ENCODE measurements around the gene CCDC57.

Gene CCDC57

GRCh38 chr17:82054351-82055022, 158.2 kb downstream of the CCDC57 start:
- no peak overlapping the region for H3K9ac ChIP-seq (ENCODE audit: low read length)
- peaks cover 73% of the 10 kb centered on the region for H3K36me3 ChIP-seq (ENCODE audit: control insufficient read depth, insufficient read depth, low read length)
- no peak overlapping the region for H3K27ac ChIP-seq (ENCODE audit: low read depth, low read length)
- no peak overlapping the region; the same call in 1 of the 2 replicates for H3K4me3 ChIP-seq (ENCODE audit: low read depth, low read length)
- H3K27me3 ChIP-seq (ENCODE audit: control insufficient read depth, insufficient read depth, low read length): no peaks in the 10 kb centered on the region
- no peaks in the 10 kb centered on the region for H3K9me3 ChIP-seq (ENCODE audit: control insufficient read depth, insufficient read depth, low read depth, low read length)
- H3K4me1 ChIP-seq (ENCODE audit: control insufficient read depth, insufficient read depth, low read length): peaks cover 9% of the 10 kb centered on the region

GRCh38 chr17:82053556-82054263, 158.9 kb downstream of the CCDC57 start:
- Histone ChIP-seq H3K4me3 (ENCODE audit: low read depth, low read length) (peak overlapping the region; percentile 3; the same call in 1 of the 2 replicates), H3K27ac (ENCODE audit: low read depth, low read length) (no peak overlapping the region), H3K36me3 (ENCODE audit: control insufficient read depth, insufficient read depth, low read length) (peaks cover 73% of the 10 kb centered on the region)

GRCh38 chr17:82053130-82053529, 159.5 kb downstream of the CCDC57 start:
- H3K36me3 ChIP-seq (ENCODE audit: control insufficient read depth, insufficient read depth, low read length): peaks cover 73% of the 10 kb centered on the region
- H3K9me3 ChIP-seq (ENCODE audit: control insufficient read depth, insufficient read depth, low read depth, low read length): no peaks in the 10 kb centered on the region
- H3K27ac ChIP-seq (ENCODE audit: low read depth, low read length): no peak overlapping the region
- peak overlapping the region; percentile 99; the same call in 1 of the 2 replicates for H3K4me3 ChIP-seq (ENCODE audit: low read depth, low read length)
- no peak overlapping the region for H3K9ac ChIP-seq (ENCODE audit: low read length)
- H3K4me1 ChIP-seq (ENCODE audit: control insufficient read depth, insufficient read depth, low read length): peaks cover 9% of the 10 kb centered on the region
- H3K27me3 ChIP-seq (ENCODE audit: control insufficient read depth, insufficient read depth, low read length): no peaks in the 10 kb centered on the region

More at GRCh38 chr17:82053556-82054263, 158.9 kb downstream of the CCDC57 start:
- Histone ChIP-seq H3K4me1 (ENCODE audit: control insufficient read depth, insufficient read depth, low read length) (peaks cover 9% of the 10 kb centered on the region), H3K9ac (ENCODE audit: low read length) (no peak overlapping the region), H3K9me3 (ENCODE audit: control insufficient read depth, insufficient read depth, low read depth, low read length) (no peaks in the 10 kb centered on the region), H3K27me3 (ENCODE audit: control insufficient read depth, insufficient read depth, low read length) (no peaks in the 10 kb centered on the region)

GRCh38 chr17:82052638-82053059, 160.0 kb downstream of the CCDC57 start:
- Histone ChIP-seq H3K9me3 (ENCODE audit: control insufficient read depth, insufficient read depth, low read depth, low read length) (no peaks in the 10 kb centered on the region), H3K4me1 (ENCODE audit: control insufficient read depth, insufficient read depth, low read length) (peaks cover 9% of the 10 kb centered on the region), H3K9ac (ENCODE audit: low read length) (peak overlapping the region; percentile 88), H3K4me3 (ENCODE audit: low read depth, low read length) (peak overlapping the region; percentile 99), H3K36me3 (ENCODE audit: control insufficient read depth, insufficient read depth, low read length) (peaks cover 73% of the 10 kb centered on the region), H3K27ac (ENCODE audit: low read depth, low read length) (no peak overlapping the region), H3K27me3 (ENCODE audit: control insufficient read depth, insufficient read depth, low read length) (no peaks in the 10 kb centered on the region)

GRCh38 chr17:82051776-82052637, 160.6 kb downstream of the CCDC57 start, which contains the start of the genes GPS1 and RFNG:
GPS1 (plus strand) TSS chr17:82051898; CDS start chr17:82051932, 34 bp downstream.
RFNG (minus strand) TSS chr17:82051811; CDS start chr17:82051766, 45 bp downstream.
- H3K4me1 ChIP-seq (ENCODE audit: control insufficient read depth, insufficient read depth, low read length): peaks cover 9% of the 10 kb centered on the region
- H3K4me3 ChIP-seq (ENCODE audit: low read depth, low read length): peak within 1 kb of the TSS; percentile 99
- H3K27me3 ChIP-seq (ENCODE audit: control insufficient read depth, insufficient read depth, low read length): no peaks in the 10 kb centered on the region
- peak within 1 kb of the TSS; percentile 88 for H3K9ac ChIP-seq (ENCODE audit: low read length)
- H3K27ac ChIP-seq (ENCODE audit: low read depth, low read length): no peak within 1 kb of the TSS; the same call in 1 of the 2 replicates
- H3K36me3 ChIP-seq (ENCODE audit: control insufficient read depth, insufficient read depth, low read length): peaks cover 73% of the 10 kb centered on the region
- no peaks in the 10 kb centered on the region for H3K9me3 ChIP-seq (ENCODE audit: control insufficient read depth, insufficient read depth, low read depth, low read length)

Data from HUES6 (cell line).